Lung microvascular endothelial cell (primary cell): Measurements from ENCODE around the gene LENEP. TPM values are rescaled to one million over a fixed set of nuclear protein-coding genes. Genes with fewer than 3 reads are reported as not detected.
A peak's percentile ranks its signal among the peaks of the same experiment; 100 is the strongest.
"Not testable (repeated sequence)": the region's sequence is repeated elsewhere in the genome, so short reads cannot be mapped to it uniquely, and the experiment has no call there.

Experiments
- DNase-seq, 2 donors: peaks; one replicate each; pipeline versions ENCODE4 v3.0.0 to v3.0.0-alpha.2; 2010; ENCODE audit warnings: low read depth in 2 of 2
- total RNA-seq: library from RNA; depleted of rRNA; stranded (reverse); fragments of >200 nt; gene quantifications from 2 replicates; pipeline ENCODE4 v1.2.1, GENCODE V29; 2014

The LENEP gene
- total RNA-seq, 1 donor from 2014 or later: 0.40 TPM

DNA sequence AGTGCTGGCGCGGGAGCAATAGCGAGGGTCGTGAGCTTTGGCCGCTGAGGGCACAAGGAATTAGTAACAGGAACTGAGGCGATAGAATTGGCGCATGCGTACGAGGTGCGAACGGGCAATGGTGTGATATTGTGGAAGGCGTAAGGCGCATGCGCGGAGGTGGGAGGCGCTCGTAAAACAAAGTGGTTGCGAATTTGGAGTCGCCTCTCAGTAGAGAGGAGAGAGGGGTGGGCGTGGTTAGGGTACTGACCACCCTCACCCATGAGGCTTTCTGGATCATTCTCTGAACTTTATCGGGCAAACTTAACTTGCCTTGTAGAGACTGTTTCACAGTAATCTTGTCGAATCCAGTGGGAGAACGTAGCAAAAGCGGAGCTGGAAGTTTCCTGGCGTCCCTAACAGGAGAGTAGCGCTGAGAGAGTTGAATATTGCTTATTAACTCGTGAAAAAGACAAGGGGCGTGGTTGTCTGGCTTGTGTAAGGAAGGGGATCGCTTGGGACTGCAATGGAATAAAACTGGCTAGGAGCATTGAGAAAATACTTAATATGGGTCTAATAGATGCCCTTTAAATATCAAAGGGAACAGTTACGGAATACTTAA lies 18.5 kb upstream of the LENEP start:
- DNase-seq: peak; percentile 95 to 96

DNA sequence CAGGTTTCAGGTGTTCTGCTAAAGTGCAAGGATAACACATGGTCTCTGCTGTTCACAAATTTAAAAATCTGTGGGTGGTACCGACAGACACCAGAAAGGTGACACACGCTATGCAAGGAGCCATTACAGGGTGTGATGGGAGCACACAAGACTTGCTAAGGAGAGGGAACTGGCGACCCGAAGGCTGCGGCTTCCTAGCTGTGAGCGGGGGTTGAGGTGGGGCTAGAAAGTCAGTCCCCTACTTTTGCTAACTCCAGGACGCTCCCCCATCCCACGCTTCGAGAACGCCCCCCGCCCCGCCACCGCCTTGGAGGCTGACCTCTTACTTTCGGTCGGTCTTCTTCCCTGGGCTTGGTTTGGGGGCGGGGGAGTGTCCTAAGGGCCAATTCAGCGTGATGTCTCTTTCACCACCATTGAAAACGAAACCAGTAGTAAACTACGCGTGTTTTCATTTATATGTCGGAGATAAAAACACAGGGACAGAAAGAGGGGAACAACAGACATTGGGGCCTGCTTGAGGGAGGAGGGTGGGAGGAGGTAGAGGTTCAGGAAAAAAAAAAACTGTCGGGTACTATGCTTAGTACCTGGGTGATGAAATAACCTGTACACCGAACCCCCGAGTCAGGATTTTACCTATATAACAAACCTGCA lies 17.9 kb upstream of the LENEP start:
- peak; percentile 69 to 75 for DNase-seq

DNA sequence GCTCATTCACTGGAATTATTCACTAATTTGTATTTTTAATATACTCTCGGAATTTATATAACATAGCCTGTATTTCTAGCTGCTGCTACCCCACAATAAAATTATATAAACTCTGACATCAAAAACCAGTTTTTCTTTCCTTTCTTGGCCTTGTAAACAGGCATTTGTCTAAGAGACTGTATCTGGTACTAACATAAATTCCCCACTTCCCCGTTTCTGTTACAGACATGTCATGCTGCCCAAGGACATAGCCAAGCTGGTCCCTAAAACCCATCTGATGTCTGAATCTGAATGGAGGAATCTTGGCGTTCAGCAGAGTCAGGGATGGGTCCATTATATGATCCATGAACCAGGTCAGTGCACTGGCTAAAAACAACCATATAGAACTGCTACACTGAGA lies 15.6 kb upstream of the LENEP start:
- not testable (repeated sequence) for DNase-seq

DNA sequence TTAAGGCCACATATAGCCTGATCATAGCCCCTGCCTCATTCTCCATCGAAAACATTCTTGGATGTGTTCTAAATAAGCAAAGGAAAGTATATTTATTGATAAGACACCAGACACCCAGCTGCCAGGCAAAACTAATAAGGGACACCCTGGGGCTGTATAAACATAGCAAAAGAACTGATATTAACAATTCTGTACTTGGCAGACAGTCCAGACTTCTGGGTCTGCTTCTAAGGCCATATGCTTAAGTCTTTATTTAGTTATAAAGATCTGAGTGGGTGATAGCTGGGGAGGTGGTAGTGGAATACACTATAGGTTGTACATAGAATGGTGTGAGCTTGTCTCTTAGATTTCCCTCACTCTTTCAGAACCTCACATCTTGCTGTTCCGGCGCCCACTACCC lies 15.0 kb upstream of the LENEP start:
- no peak for DNase-seq

DNA sequence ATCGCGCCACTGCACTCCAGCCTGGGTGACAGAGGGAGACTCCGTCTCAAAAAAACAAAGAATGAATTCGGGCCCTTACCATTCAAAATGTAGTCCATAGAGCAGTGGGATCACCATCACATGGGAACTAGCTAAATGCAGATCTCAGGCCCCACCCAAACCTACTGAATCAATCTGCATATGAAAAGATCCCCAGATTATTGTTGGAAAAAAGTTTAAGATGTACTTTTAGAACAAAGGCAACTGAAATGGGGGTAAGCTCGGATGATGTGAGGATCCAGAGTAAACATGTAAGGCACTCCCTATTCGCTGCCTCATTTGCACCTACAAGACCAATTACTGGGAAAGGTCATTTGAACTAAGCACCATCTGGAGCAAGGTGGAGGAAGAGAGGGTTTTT lies 11.0 kb upstream of the LENEP start:
- no peak for DNase-seq

DNA sequence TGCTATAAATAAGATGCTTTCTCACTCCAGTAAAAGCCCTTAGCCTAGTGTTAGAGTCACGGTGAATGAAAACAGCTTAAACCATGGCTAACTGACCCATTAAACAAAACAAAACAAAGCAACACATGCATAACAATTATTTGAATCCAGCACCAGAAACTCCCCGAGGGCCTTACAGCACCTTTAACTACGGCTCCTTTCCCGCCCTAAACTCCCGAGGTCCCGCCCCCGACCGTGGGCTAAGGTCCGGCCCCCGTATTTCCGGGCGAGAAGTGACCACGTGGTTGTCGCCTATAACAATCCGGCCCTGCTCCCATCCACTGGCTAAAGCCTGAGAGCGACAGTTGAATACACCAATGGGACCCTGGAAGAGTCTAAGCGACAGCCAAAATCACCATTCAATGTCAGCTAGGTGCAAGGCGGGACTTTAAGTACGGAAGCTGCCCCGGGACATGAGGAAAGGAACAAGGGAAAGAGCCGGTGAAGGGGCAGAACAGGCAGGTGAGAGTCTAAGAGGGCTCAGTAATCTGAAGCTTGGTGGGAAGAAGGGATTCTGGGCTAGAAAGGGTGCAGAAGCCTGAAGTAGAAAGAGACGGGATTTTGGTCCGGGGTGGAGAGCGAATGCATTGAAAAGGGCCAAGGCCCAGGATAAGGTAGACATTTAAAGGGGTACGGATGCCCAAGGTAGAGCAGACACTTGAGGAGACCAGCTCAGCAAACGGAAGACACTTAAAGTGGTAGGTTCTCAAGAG lies 10.3 kb upstream of the LENEP start, which contains the start of gene FLAD1:
FLAD1 (plus strand) TSS at position 448 of the 752 bp plus-strand sequence. CDS start 351 bp downstream, outside the sequence.
- DNase-seq: peak; percentile 100

DNA sequence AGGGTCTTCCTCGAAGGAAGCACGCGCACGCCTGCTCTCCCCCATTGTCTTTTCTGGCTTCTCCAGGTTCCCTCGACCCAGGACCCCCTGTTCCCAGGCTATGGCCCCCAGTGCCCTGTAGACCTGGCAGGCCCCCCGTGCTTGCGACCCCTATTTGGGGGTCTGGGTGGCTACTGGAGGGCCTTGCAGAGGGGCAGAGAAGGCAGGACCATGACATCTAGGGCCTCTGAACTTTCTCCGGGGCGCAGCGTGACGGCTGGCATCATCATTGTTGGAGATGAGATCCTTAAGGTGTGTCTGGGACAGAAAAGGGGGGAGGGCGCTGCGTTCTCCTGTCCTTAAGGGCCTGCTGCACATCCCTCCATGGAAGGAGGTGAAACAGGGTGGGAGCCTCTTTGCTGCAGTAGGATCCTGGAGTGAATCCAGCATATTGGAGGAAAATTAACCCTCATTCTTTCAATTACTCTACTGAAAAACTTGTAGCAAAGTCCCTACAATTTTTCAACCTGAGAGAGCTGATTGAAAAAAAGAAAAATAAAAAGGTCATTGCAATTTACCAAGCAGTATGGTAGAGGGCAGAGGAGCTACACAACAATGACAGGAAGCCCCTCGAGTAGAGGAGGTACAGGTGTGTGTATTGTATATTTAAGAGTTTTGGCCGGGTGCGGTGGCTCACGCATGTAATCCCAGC lies 9.5 kb upstream of the LENEP start:
- peak in 1 of 2 donors; percentile 19 for DNase-seq

DNA sequence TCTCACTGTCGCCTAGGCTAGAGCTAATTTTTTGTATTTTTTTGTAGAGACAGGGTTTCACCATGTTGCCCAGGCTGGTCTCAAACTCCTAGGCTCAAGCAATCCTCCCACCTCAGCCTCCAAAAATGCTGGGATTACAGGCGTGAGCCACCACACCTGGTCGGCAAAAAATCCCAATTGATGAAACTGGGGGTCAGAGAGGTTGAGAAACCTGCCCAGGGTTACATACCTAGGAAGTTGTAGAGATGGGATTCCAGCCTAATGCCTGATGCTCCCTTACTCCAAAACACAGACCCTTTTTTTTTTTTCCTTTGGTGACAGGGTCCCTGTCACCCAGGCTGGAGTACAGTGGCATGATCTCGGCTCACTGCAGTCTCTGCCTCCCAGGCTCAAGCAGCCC lies 6.7 kb upstream of the LENEP start:
- DNase-seq: not testable (repeated sequence)

DNA sequence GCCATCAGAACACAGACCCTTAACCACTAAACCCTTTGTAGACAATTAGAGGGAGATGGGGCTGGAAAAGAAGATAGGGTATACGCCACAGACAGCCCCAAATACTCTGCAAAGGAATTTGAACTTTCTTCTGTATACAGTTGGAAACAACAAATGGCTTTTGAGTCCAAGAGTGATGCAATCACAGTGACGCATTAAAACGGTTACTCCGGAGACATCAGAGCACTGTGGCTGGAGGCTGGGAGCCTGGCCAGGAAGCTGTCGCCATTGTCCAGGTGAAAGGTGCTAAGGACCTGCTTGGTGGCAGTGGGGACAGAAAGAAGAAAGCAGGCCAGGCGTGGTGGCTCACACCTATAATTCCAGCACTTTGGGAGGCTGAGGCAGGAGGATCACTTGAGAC lies 6.1 kb upstream of the LENEP start:
- DNase-seq: no peak

DNA sequence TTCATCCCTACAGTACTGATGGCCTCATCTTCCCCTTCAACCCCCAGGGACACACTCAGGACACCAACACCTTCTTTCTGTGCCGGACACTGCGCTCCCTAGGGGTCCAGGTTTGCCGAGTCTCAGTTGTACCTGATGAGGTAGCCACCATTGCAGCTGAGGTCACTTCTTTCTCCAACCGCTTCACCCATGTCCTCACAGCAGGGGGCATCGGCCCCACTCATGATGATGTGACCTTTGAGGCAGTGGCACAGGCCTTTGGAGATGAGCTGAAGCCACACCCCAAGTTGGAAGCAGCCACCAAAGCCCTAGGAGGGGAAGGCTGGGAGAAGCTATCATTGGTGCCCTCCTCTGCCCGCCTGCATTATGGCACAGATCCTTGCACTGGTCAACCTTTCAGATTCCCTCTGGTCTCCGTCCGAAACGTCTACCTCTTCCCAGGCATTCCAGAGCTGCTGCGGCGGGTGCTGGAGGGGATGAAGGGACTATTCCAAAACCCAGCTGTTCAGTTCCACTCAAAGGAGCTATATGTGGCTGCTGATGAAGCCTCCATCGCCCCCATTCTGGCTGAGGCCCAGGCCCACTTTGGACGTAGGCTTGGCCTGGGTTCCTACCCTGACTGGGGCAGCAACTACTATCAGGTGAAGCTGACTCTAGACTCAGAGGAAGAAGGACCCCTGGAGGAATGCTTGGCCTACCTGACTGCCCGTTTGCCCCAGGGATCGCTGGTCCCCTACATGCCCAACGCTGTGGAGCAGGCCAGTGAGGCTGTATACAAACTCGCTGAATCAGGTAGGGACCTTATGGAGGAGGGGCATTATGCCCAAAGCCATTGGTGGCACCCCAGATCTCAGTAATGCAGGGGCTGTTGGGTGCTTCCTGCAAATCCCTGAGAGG lies 5.1 kb upstream of the LENEP start:
- no peak for DNase-seq

DNA sequence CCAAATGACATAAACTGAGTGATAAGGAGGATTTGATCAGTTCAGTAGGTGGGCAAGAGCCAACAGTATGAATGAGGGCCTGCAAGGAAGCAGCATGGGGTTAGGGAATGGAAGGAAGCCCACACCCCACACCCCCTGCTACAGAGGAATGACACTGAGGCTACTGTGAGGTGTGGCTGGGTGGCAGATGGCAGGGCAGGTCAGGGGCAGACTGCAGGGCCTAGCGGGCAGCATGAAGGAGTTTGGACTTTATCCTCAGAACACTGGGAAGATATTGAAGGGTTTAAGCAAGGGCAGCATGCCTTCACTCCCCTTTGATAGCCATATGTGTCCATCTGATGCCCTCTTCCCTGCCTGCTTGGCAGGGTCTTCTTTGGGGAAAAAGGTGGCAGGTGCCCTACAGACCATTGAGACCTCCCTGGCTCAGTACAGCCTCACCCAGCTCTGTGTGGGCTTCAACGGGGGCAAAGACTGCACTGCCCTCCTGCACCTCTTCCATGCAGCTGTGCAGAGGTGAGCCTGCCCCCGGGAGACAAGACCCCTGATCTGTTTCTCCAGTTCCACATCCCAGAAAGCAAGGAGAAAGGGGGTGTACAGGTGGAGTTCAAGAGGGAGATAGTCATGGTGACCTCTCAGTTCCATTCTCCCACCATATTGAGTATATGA lies 4.1 kb upstream of the LENEP start:
- DNase-seq: no peak

DNA sequence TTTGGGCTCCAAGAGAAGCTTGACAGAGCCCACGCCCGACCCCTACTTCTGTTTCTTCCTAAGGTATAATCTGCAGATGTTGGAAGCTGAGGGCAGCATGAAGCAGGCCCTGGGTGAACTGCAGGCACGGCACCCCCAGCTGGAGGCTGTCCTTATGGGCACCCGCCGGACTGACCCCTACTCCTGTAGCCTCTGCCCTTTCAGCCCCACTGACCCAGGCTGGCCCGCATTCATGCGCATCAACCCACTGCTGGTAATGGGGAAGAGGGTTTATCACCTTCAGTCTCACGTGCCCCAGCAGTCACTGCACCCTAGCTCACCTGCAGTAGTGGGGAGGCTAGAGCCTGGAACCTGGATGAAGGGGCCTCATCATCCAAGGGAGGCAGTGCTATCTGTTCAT lies 3.1 kb upstream of the LENEP start:
- no peak for DNase-seq

DNA sequence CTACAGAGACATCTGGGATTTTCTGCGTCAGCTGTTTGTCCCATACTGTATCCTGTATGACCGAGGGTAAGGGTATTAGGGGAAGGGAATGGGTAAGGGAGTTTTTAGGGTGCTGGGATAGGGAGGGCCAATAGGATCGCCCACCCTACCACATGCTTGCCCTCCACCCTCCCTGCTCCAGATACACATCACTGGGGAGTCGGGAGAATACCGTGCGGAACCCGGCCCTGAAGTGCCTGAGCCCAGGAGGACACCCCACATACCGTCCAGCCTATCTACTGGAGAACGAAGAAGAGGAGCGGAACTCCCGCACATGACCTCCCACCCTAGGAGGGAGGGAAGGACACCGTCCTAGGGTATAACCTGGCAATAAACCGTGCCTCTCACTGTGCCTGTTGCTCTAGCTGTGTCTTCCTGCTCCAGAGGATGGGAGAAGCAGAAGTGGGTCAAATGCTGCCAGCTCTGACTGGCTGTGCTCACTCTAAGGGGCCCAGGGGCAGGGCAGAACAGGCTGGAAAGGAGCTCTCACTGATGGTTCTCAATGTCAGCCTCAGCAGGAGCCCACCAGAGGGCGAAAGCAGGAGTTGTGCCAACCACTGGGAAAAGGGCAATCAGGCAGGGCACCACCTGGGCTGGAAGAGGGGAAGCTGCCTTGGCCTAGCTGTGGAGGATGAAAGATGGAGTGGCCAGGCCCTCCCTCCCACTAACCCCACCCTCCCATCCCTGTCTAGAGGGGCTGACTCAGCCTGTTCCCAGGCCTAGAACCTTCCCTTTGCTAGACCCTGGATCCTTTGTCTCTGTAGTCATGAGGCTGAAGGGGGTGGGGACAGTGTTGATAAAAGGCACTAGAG lies 440 bp upstream of the LENEP start:
- DNase-seq: peak in 1 of 2 donors; percentile 33

DNA sequence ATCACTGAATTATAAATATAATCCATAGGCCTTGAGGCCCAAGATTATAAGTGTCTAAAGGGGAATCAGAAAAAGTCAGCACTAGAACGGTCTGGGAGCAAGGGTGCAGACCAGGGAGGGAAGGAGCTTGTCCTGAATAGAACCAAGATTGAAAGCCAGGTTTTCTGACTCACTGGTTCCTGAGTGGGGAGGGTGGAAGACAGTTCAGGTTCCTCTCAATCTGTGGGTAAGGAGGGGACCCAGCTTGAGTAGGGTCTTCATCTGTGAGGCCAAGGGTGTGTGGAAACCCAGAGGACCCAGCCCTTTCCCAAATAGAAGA lies 842 bp downstream of the LENEP start:
- DNase-seq: peak in 1 of 2 donors; percentile 32

DNA sequence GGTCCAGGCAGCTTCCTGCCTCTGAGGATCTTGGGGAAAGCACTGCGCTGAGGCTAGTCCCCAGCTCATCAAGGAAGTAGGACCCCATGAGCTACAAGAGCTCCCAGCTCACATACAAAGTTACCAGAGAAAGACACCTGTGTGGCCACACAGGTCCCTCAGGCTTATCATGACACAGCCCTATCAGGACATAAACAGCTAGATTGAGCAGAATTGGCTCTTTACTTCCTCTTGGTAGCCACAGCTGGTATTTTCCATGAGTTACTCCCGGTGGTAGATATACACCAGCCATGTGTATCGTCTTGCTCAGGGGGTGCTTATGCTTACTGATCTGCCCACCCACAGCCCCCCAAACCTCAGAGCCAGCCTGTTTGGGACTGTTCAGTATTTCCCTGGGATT lies 1.2 kb downstream of the LENEP start:
- no peak for DNase-seq

DNA sequence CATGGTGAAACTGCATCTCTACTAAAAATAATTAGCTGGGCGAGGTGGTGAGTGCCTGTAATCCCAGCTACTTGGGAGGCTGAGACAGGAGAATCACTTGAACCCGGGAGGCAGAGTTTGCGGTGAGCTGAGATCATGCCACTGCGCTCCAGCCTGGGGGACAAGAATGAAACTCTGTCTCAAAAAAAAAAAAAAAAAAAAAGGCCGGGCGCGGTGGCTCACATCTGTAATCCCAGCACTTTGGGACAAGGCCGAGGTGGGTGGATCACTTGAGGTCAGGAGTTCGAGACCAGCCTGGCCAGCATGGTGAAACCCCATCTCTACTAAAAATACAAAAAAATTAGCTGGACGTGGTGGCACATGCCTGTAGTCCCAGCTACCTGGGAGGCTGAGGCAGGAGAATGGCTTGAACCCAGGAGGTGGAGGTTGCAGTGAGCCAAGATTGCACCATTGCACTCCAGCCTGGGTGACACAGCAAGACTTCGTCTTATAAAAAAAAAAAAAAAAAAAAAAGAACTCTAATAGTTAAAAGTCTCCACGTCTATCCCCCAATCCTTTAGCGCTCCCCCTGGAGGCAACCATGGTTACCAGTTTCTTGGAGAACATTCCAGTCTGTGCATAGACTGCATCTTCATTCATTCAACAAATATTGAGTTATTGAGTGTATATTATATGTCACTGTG lies 2.1 kb downstream of the LENEP start:
- DNase-seq: peak; percentile 53 to 83

DNA sequence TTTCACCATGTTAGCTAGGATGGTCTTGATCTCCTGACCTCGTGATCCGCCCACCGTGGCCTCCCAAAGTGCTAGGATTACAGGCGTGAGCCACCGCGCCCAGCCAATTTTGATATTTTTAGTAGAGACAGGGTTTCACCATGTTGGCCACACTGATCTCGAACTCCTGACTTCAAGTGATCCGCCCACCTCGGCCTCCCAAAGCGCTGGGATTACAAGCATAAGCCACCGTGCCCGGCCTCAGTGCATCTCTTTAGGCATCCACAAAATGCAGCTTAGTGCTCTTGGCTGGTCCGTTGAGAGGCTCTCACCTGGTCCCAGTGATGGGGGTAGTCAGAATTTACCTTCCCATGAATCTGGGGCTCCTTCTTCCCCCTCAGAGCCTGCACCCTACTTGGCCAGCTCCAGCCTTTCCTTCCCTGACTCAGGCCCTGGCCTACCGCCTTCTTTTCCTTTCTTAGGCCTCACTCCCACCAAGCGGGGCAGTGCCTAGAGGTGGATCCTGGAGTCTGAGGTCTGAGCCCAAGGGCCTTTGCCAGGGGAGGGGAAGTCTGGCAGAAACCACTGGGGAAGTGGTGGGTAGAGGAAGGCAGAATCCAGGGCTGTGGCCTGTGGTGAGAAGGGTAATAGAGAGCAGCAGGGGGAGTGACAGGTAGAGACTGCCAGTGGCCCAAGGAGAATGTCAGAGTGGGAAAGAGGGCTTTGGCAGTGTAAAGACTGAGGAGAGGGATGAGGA lies 3.7 kb downstream of the LENEP start:
- no peak for DNase-seq

DNA sequence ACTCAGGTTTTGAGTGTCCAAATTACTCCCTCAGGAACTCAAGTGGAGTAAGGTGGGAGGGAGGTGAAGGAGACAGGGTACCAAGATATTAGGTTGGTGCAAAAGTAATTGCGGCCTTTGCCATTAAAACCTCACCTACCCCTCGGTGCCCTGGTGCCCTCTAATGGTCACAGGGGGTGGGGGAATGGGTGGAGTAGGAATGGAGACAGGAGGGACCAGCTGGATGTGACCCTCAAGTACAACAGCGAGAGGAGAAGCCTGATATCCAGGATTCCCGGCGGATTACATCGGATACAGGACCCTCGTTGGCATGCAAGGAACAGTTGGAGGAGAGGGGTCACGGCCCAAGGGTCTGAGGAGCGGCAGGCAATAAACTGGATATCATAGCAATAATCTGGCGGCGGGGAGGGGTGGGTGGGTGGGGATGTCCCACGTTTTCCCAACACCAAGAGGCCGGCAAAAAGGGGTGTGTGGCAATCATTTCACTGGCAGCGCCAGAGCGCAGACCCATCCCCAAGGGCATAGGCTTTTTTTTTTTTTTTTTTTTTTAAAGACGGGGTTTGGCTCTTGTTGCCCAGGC lies 4.9 kb downstream of the LENEP start:
- DNase-seq: no peak
